K562 (cell line): ENCODE data around the gene SOAT2. TPM values are rescaled to one million over a fixed set of nuclear protein-coding genes. Genes with fewer than 3 reads are reported as not detected.

Experiments used
- ETV1 ChIP-seq: fragments of 450-650 bp; conservative IDR thresholded peaks from 2 replicates; pipeline ENCODE4 v1.6.1; 2016; ENCODE audit warnings: missing genetic modification characterization, control low read depth, low read depth, missing compliant biosample characterization
- FOXA1 ChIP-seq: fragments of 450-650 bp; IDR thresholded peaks from 2 replicates; pipeline ENCODE4 v1.6.1; 2016; ENCODE audit warnings: mild to moderate bottlenecking, borderline replicate concordance
- SOX6 ChIP-seq: fragments of 450-650 bp; IDR thresholded peaks from 2 replicates; pipeline ENCODE4 v1.6.1; 2014; ENCODE audit warnings: mild to moderate bottlenecking
- SUPT5H ChIP-seq: fragments of 450-650 bp; IDR thresholded peaks from 2 replicates; pipeline ENCODE4 v1.6.1; 2016
- TOE1 ChIP-seq, 2 experiments: fragments of 450-650 bp in 1 of 2; sonication (generic) in 1 of 2; formaldehyde crosslinking in 1 of 2; IDR thresholded peaks; 2 replicates each; pipeline versions ENCODE4 v1.7.1 to v1.8.0; 2016 to 2022; ENCODE audit warnings: borderline replicate concordance in 2 of 2, mild to moderate bottlenecking in 2 of 2, antibody characterized with exemption in 1 of 2, inconsistent platforms in 1 of 2, low read depth in 1 of 2, missing genetic modification reagents in 1 of 2, moderate library complexity in 1 of 2
- XRCC5 ChIP-seq: fragments of 200-400 bp; formaldehyde crosslinking; IDR thresholded peaks from 2 replicates; pipeline ENCODE4 v1.6.1; 2017; ENCODE audit warnings: low read depth, mild to moderate bottlenecking, low read length
- ZNF407 ChIP-seq: fragments of 450-650 bp; IDR thresholded peaks from 2 replicates; pipeline ENCODE4 v1.6.1; 2016; ENCODE audit warnings: low read depth
- polyA plus RNA-seq, 8 experiments: library from polyadenylated mRNA; depleted of rRNA in 4 of 8; stranded (reverse) in 5 of 8; unstranded in 3 of 8; fragments of >200 nt; fragmentation: Nextera tagmentation in 2 of 8; fragmentation: Illumina TruSeq in 1 of 8; extraction: Ambion mirVana in 2 of 8; extraction: Trizol in 1 of 8; gene quantifications; 2 replicates each; pipeline versions ENCODE4 v1.2.1 to v1.2.3, GENCODE V29; 2011 to 2014; ENCODE audit warnings: inconsistent platforms in 1 of 8, missing spikeins in 1 of 8
- total RNA-seq, 7 experiments: library from RNA; depleted of rRNA in 6 of 7; stranded (reverse); fragments of >200 nt in 6 of 7; fragmentation: Illumina TruSeq in 2 of 7; extraction: Trizol in 2 of 7; gene quantifications; 2 replicates each; pipeline versions ENCODE4 v1.2.1 to v1.2.3, GENCODE V29; 2011 to 2021; ENCODE audit warnings: low replicate concordance in 1 of 7

Gene SOAT2
- total and polyA plus RNA-seq, 9 of the 15 experiments (the other 6 are each of a cell fraction or from before 2014, with no cell fraction given), result 0.04 TPM; not detected in 8

DNA sequence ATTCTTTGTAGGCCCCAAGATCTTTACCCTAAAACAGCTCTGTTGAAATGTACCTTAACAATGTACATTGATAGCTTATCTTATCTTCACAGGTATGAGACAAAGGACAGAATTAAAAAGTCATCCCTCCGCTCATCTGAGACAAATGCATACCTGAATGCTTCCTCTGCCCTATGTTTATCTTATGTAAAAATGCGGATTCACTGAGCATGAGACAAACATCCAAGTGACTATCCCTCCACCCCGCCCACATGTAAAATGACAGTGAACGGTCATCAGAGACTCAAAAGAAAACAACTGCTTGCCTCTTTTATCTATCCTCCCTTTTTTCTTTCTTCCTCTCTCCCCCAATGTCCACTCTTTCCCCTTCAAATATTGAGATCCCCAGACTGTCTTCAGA lies 40.1 kb downstream of the SOAT2 start (continued):
- TF ChIP-seq XRCC5 (no peak), FOXA1 (no peak), TOE1 (IDR thresholded peaks at IDR 0.05; ENCODE audit: borderline replicate concordance) (no peak), TOE1 (CRISPR knock-in tag; IDR thresholded peaks at IDR 0.05; ENCODE audit: borderline replicate concordance, low read depth) (no peak), ETV1 (tag) (no peak), SOX6 (peak; percentile 90), SUPT5H (no peak), ZNF407 (no peak)
